Measurements from ENCODE around the gene SLC12A6.
"Not testable (repeated sequence)": the region's sequence is repeated elsewhere in the genome, so short reads cannot be mapped to it uniquely, and the experiment has no call there.

The SLC12A6 gene
- total RNA-seq, result 74.2 to 148 (median 121) reads per million in 4 donors

- DNase-seq, result peak; percentile 83 to 91 (median 87)
These were observed at the start of gene SLC12A6 for GRCh38 chr15:34337557-34338306. TSS of gene SLC12A6 (minus strand) at chr15:34337781. CDS start at chr15:34336680, 1,101 bp downstream.

GRCh38 chr15:34381829-34382521 is 44.4 kb upstream of the SLC12A6 start:
- DNase-seq, result not testable (repeated sequence)

- DNase-seq, result not testable (repeated sequence)
These were observed 42.9 kb upstream of the SLC12A6 start for GRCh38 chr15:34380491-34380890.

GRCh38 chr15:34376856-34377255 is 39.3 kb upstream of the SLC12A6 start:
- no peak for DNase-seq

- not testable (repeated sequence) for DNase-seq
These were observed 38.0 kb upstream of the SLC12A6 start for GRCh38 chr15:34375541-34375940.

- DNase-seq, result no peak
These were observed 37.2 kb upstream of the SLC12A6 start for GRCh38 chr15:34374816-34375215.

GRCh38 chr15:34373951-34374350 is 36.4 kb upstream of the SLC12A6 start:
- DNase-seq, result no peak

GRCh38 chr15:34370643-34371042 is 33.1 kb upstream of the SLC12A6 start:
- DNase-seq, result no peak

GRCh38 chr15:34370129-34370528 is 32.5 kb upstream of the SLC12A6 start:
- no peak for DNase-seq

- DNase-seq, result peak; percentile 81 to 96 (median 85)
These were observed 29.8 kb upstream of the SLC12A6 start, which contains the start of gene LPCAT4 for GRCh38 chr15:34367101-34368081. TSS of gene LPCAT4 (minus strand) at chr15:34367196. CDS start at chr15:34367100, 96 bp downstream.

GRCh38 chr15:34366271-34367065 is 28.9 kb upstream of the SLC12A6 start:
- peak; percentile 22 to 52 (median 30) for DNase-seq

- no peak for DNase-seq
These were observed 28.3 kb upstream of the SLC12A6 start for GRCh38 chr15:34365836-34366235.

- no peak for DNase-seq
These were observed 27.7 kb upstream of the SLC12A6 start for GRCh38 chr15:34365091-34365825.

GRCh38 chr15:34364041-34364440 is 26.5 kb upstream of the SLC12A6 start:
- no peak for DNase-seq

- DNase-seq, result no peak
These were observed 24.6 kb upstream of the SLC12A6 start for GRCh38 chr15:34362047-34362773.

GRCh38 chr15:34361278-34361677 is 23.7 kb upstream of the SLC12A6 start:
- no peak for DNase-seq

- DNase-seq, result no peak
These were observed 22.7 kb upstream of the SLC12A6 start for GRCh38 chr15:34360298-34360697.

- no peak for DNase-seq
These were observed 21.8 kb upstream of the SLC12A6 start for GRCh38 chr15:34359416-34359815.

GRCh38 chr15:34358948-34359347 is 21.4 kb upstream of the SLC12A6 start:
- no peak for DNase-seq

GRCh38 chr15:34358367-34358766 is 20.8 kb upstream of the SLC12A6 start:
- no peak for DNase-seq

Measured in T-helper 1 cell (primary cell).